HG03175 (cell line): ENCODE data around the gene ATP8B1.
A peak's percentile ranks its signal among the peaks of the same experiment; 100 is the strongest.

Experiments used
- ATAC-seq: cut with Tn5 transposase; IDR thresholded peaks from one replicate; pipeline ENCODE4 v1.9.1; 2021; ENCODE audit warnings: mild to moderate bottlenecking, moderate library complexity; ENCODE audit not compliant: unreplicated experiment

ATP8B1 gene

GRCh38 chr18:57819671-57820460, 16.8 kb upstream of the ATP8B1 start:
- no peak for ATAC-seq

GRCh38 chr18:57819119-57819518, 16.0 kb upstream of the ATP8B1 start:
- no peak for ATAC-seq

DNA sequence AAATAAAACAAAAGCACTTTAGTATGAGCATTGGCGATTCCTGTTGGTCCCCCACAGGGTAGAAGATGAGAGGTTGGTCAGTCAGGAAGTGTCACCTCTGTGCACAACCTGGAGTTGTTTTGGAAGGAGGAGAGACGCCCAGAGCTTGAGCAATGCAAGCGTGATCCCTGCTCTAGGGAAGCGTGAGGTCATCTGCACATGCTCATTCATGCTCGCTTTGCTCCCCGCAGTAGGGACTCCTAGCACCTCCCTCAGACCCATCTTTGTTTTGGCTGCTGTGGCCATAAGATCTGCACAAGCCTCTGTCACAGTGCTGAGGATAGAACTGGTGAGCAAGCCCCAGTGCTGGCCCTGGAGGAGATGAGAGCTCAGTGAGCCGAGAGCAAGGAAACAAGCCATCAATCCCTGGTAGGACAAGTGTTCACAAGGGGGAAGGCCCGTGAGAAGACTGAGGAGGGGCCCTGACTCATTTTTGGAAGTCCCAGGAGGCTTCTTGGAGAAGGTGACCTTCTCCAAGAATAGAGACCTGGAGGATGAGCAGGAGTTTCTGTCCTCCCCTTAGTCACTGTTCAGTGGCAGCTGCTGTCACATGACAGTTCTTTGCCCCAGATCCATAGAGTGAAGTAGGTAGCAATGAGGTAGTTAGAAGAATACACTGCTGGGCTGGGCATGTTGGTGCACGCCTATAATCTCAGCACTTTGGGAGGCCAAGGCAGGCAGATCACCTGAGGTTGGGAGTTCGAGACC, 13.3 kb upstream of the ATP8B1 start:
- ATAC-seq: no peak

GRCh38 chr18:57814555-57814954, 11.4 kb upstream of the ATP8B1 start:
- ATAC-seq: no peak

DNA sequence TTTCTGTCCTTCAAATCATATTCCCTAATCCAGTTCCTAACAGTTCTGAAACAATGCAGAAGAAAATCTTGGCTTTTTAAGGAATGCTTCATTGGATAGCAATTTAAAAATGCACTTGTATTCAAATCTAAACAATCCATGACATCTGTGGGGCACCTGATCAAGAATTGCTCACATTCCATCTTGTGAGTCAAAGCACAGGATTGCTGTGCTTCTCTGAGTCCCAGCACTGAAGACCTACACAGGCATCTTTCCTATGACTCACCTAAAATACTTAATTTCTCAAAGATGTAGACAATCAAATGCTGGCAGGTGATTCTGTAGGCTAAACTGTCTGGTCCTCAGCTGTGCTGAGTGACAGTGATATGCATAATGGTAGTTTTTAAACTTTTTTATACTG, 10.1 kb upstream of the ATP8B1 start:
- no peak for ATAC-seq

DNA sequence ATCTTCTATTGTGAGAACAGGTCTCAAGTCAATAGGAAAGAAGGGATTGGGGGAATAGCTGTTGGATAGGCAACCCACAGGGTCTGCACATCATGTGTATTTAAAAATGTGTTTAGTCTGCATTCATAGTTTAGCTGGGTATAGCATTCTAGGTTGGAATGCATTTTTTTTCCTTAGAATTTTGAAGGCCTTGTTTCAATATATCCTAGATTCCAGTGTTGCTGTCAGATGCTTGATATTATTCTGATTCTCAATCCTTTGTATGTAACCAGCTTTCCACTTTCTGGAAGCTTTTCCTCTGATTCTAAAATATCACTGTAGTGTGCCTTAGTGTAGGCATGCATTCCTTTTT, 9.0 kb upstream of the ATP8B1 start:
- no peak for ATAC-seq

- ATAC-seq: no peak
Observed at GRCh38 chr18:57811477-57812125, 8.5 kb upstream of the ATP8B1 start.

GRCh38 chr18:57809190-57809589, 6.1 kb upstream of the ATP8B1 start:
- no peak for ATAC-seq

DNA sequence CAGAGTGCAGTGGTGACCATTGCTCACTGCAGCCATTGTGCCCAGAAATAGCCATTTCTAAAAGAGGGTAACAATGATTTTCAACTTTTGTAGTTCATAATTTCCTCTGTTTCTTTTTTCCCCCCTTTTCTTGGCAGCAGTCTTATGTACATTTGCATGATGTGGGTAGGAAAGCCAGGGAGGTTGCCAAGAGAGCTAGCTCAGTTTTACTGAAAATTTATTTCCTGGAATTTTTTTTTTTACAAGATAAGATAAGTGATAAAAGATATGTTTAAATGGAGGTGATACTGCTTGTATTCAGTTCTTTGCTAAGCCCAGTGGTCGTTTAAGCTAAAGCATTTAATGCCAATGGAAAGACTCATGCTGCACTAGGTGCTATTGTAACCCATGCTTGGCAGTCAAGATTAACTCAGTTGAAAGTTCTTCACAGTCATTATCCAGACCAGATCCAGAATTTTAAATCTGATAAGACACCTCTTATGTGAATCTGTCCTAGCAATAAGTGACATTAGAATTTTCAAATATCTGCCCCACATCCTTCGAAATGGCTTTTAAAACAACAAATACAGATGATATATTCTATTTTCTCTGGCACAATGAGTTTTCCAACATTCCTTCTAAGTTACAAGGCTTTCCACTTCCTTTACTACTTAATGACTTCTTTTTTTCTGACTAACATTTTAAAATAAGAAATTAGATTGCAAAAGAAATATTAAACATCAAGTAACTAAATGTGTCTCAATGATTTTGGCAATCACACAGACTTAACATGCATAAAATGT, 4.4 kb upstream of the ATP8B1 start:
- ATAC-seq: no peak

DNA sequence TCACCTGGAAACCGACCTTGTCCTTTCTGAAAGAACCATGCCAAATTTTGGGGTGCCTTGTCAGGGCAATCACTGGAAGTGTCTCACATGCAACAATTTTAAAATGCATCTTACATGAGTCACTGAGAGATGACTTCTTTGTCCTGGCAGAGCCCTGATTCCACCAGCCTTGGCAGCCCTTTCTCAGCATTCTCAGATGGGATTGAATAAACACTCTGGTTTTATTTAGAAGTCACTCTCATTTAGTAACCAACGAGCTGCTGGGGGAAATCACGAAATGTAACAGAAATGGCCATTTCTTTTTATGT, 3.8 kb upstream of the ATP8B1 start:
- no peak for ATAC-seq

DNA sequence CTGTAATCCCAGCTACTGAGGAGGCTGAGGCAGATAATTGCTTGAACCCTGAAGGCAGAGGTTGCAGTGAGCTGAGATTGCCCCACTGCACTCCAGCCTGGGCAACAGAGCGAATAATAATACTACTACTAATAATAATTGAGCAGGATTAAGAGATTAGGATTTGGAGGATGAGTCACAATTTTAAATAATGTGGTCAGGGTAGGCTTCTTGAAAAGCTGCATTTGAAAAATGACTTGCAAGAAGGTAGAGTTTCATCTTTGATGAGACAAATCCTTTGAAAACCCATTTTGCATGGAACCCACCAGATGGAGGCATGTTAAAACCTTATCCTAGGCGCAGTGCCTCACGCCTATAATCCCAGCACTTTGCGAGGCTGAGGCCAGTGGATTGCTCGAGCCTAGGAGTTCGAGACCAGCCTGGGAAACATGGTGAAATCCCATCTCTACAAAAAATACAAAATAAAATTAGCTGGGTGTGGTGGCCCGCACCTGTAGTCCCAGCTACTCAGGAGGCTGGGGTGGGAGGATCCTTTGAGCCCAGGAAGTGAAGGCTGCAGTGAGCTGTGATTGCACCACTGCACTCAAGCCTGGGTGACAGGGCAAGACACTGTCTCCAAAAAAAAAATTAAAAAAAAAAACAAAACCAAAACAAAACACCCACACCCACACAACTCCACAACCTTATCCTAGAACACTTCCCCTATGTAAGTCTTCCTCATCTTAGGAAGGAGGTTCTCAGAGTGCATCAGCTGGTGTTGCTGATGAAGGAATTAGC, 3.3 kb upstream of the ATP8B1 start:
- no peak for ATAC-seq

DNA sequence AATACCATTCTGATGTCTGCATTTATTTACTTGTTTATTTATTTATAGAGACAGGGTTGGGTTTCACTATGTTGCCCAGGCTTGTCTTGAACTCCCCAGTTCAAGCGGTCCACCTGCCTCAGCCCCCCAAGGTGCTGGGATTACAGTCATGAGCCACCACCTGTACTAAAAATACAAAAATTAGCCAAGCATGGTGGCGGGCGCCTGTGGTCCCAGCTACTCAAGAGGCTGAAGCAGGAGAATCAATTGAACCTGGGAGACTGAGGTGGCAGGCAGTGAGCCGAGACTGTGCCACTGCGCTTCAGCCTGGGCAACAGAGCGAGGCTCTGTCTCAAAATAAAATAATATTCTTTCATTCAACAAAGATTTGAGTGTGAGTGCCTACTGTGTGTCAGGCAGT, 2.0 kb upstream of the ATP8B1 start:
- no peak for ATAC-seq

- ATAC-seq: no peak
Observed at GRCh38 chr18:57804557-57804956, 1.4 kb upstream of the ATP8B1 start.

- ATAC-seq: peak; percentile 46
Observed at GRCh38 chr18:57802213-57803102, 657 bp downstream of the ATP8B1 start.

DNA sequence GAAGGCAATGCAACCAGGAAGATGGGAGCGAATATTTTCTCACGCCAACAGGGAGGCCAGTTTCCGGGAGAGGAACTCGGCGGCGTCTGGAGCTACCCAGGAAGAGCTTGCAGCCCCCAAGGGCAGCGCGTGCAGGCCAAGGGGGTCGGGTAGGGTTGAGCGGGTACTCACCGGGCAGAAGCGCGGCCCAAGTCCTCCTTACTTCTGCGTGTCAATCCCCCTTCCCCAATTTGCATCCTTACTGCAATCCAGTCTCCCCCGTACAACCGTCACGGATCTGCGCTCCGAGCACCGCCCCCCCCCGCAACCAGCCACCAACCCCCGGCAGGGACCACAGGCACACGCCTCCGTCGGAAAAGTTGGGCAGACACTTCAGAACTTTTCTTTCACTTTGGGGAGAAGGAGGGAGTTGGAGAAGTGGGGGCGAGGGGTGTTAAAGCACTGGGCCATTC, 1.3 kb downstream of the ATP8B1 start:
- ATAC-seq: no peak

- no peak for ATAC-seq
Observed at GRCh38 chr18:57801325-57801724, 1.8 kb downstream of the ATP8B1 start.

DNA sequence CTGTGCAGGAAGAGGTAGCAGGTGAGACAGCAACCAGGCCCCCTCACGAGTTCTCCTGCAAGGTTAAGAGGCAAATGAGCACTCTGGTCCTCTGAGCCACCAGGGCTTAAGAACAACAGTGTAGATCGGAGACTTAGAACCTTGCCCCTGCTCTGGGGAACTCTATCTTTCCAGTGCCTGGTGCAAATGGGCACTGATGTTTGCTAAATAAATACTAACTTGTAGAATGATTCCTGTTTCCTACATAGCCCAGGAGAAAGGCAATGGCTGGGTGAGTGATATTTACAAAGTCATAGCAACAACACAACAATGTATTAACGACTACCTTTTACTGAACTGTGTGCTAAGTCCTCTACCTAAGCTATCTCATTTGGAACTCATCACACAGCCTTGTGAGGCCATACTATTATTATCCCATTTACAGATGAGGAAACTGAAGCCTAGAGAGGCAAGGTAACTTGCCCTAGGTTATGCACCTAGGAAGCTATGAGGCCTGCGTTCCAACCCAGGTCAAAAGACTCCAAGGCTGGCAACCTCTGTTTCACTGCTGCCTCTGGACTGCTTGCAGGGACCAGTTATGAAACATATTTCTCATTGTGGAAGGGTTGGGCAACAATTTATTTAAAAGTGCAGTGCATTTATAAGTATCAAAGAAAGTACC, 4.3 kb downstream of the ATP8B1 start:
- no peak for ATAC-seq

DNA sequence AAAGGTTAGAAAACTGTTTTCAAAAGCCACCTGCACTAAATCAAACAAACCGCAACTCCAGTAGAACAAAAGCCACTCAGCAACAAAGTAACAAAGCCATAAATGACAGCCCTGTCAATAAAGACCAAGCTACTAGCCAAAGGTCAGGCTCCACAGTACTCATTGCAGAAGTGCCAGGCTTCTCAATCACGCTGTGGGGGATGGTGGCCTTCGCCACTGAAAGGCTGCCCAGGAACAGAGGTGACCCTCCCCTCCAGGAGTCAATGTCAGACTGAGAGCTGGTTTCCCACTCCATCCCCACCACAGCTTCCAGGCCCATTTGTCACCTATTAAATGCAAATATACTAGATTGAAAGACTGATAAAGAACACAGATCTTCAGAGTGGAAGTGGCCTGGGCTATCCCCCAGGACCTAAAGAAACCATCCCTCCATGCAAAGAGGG, 5.9 kb downstream of the ATP8B1 start:
- no peak for ATAC-seq
